B cell (primary cell): Measurements from ENCODE around the gene LYZ. TPM values are rescaled to one million over a fixed set of nuclear protein-coding genes. Genes with fewer than 3 reads are reported as not detected.

Source experiments
- ATAC-seq: fragments of 200-7000 bp; cut with Tn5 transposase; one replicate; pipeline ENCODE4 v1.10.0; 2021; ENCODE audit warnings: low read depth, mild to moderate bottlenecking, moderate number of reproducible peaks, moderate library complexity
- CTCF ChIA-PET: fragments of 350-600 bp; sonication (Branson Sonifier 250); formaldehyde crosslinking; loops from one replicate; lab custom pipeline; 2021; ENCODE audit warnings: antibody characterized with exemption, inconsistent platforms; lab: Charles Lee
- POLR2A ChIA-PET: fragments of 350-600 bp; sonication (Branson Sonifier 250); formaldehyde crosslinking; loops from one replicate; lab custom pipeline; 2021; ENCODE audit warnings: antibody characterized with exemption; lab: Charles Lee
- DNase-seq: peaks from one replicate; pipeline ENCODE4 v3.0.0; 2013
- H2AFZ ChIP-seq: 2 replicates; pipeline ENCODE4 v1.6.1; 2012; ENCODE audit warnings: mild to moderate bottlenecking, low read depth, low read length; ENCODE audit not compliant: insufficient read depth, poor library complexity, severe bottlenecking
- H3K27ac ChIP-seq, 2 donors: 1 replicate in 1 of 2; 2 replicates in 1 of 2; pipeline ENCODE4 v1.5.1; 2012 to 2013; ENCODE audit warnings: low read length in 2 of 2, mild to moderate bottlenecking in 2 of 2, moderate library complexity in 1 of 2
- H3K27me3 ChIP-seq, 4 experiments: fragments of 200-600 bp in 1 of 4; sonication (generic) in 1 of 4; replicated peaks in 1 of 4; 1 replicate in 2 of 4; 2 replicates in 2 of 4; pipeline versions ENCODE4 v1.6.1 to v1.7.0; 2013 to 2016; ENCODE audit warnings: low read length in 3 of 4, mild to moderate bottlenecking in 2 of 4, mixed read lengths in 1 of 4, moderate library complexity in 1 of 4; ENCODE audit not compliant: insufficient read depth in 4 of 4, control insufficient read depth in 3 of 4; ENCODE audit errors: control extremely low read depth in 1 of 4
- H3K36me3 ChIP-seq, 2 experiments: replicated peaks in 1 of 2; 1 replicate in 1 of 2; 2 replicates in 1 of 2; pipeline versions ENCODE4 v1.6.1 to v1.7.1; 2013; ENCODE audit warnings: low read length in 1 of 2; ENCODE audit not compliant: insufficient read depth in 2 of 2, control insufficient read depth in 1 of 2; ENCODE audit errors: control extremely low read depth in 1 of 2, extremely low read depth in 1 of 2
- H3K4me1 ChIP-seq, 2 donors: fragments of 200-600 bp in 1 of 2; sonication (generic) in 1 of 2; 1 replicate in 1 of 2; 2 replicates in 1 of 2; pipeline versions ENCODE4 v1.5.1 to v1.6.1; 2013 to 2017; ENCODE audit warnings: low read length in 2 of 2; ENCODE audit not compliant: control insufficient read depth in 2 of 2, insufficient read depth in 2 of 2
- H3K4me2 ChIP-seq: replicated peaks from 2 replicates; pipeline ENCODE3; 2012; ENCODE audit warnings: mild to moderate bottlenecking, low read depth, low read length; ENCODE audit not compliant: poor library complexity, severe bottlenecking
- H3K4me3 ChIP-seq, 5 experiments: fragments of 200-600 bp in 1 of 5; sonication (generic) in 1 of 5; 1 replicate in 3 of 5; 2 replicates in 2 of 5; pipeline versions ENCODE4 v1.5.1 to v1.7.0; 2011 to 2016; ENCODE audit warnings: low read length in 4 of 5, mild to moderate bottlenecking in 4 of 5, low read depth in 2 of 5, control low read depth in 1 of 5, moderate library complexity in 1 of 5; ENCODE audit not compliant: insufficient read depth in 1 of 5; ENCODE audit errors: control extremely low read depth in 1 of 5, extremely low read depth in 1 of 5
- H3K79me2 ChIP-seq: fragments of 200-600 bp; sonication (generic); one replicate; pipeline ENCODE4 v1.6.0; 2016; ENCODE audit warnings: low read length; ENCODE audit not compliant: control insufficient read depth, insufficient read depth
- H3K9ac ChIP-seq: fragments of 200-600 bp; sonication (generic); 2 replicates; pipeline ENCODE4 v1.6.1; 2017; ENCODE audit warnings: mild to moderate bottlenecking, low read length, moderate library complexity
- H3K9me3 ChIP-seq, 3 donors: one replicate each; pipeline versions ENCODE4 v1.6.1 to v1.7.1; 2013; ENCODE audit warnings: low read length in 2 of 3; ENCODE audit not compliant: control insufficient read depth in 2 of 3, insufficient read depth in 1 of 3; ENCODE audit errors: control extremely low read depth in 1 of 3
- H4K20me1 ChIP-seq: 2 replicates; pipeline ENCODE4 v1.6.0; 2012; ENCODE audit warnings: mild to moderate bottlenecking, low read length; ENCODE audit not compliant: insufficient read depth, control insufficient read depth, poor library complexity, severe bottlenecking
- H3K27ac Mint-ChIP-seq: one replicate; pipeline ENCODE4 v1.8.0; 2021; ENCODE audit warnings: mixed read lengths
- H3K27me3 Mint-ChIP-seq: one replicate; pipeline ENCODE4 v1.8.0; 2021; ENCODE audit warnings: mixed read lengths
- H3K4me1 Mint-ChIP-seq: one replicate; pipeline ENCODE4 v1.8.0; 2021; ENCODE audit warnings: mixed read lengths
- H3K4me3 Mint-ChIP-seq: one replicate; pipeline ENCODE4 v1.8.0; 2021; ENCODE audit warnings: mixed read lengths
- H3K9me3 Mint-ChIP-seq: one replicate; pipeline ENCODE4 v1.8.0; 2022; ENCODE audit warnings: mixed read lengths; ENCODE audit not compliant: insufficient read depth
- CTCF ChIP-seq: fragments of 200-600 bp; IDR thresholded peaks from one replicate; pipeline ENCODE4 v1.8.0; 2022; ENCODE audit warnings: antibody characterized with exemption, mild to moderate bottlenecking
- EZH2 ChIP-seq: IDR thresholded peaks from 2 replicates; pipeline ENCODE4 v1.6.1; 2012; ENCODE audit warnings: borderline replicate concordance, low read depth, mild to moderate bottlenecking, moderate library complexity, low read length; ENCODE audit not compliant: insufficient read depth, poor library complexity, severe bottlenecking
- WGBS: methylation state at CpG from one replicate; pipeline ENCODE4 v1.1.5; 2013; ENCODE audit warnings: missing lambda C conversion rate; ENCODE audit not compliant: insufficient coverage; 5-methylcytosine and 5-hydroxymethylcytosine counted together
- intact Hi-C: fragments of 100-400 bp; cut with micrococcal nuclease; formaldehyde crosslinking; loops from one replicate; pipeline ENCODE4 v1.10.0; 2022
- polyA plus RNA-seq: library from polyadenylated mRNA; depleted of rRNA; stranded (reverse); fragments of >200 nt; gene quantifications from 2 replicates; pipeline ENCODE4 v1.2.3, GENCODE V29; 2012
- total RNA-seq, 2 donors: library from RNA; stranded (reverse); fragments of 120-200 nt in 1 of 2; gene quantifications; 1 replicate in 1 of 2; 2 replicates in 1 of 2; pipeline versions ENCODE4 v1.2.3 to v1.2.4, GENCODE V29; 2013 to 2022

The LYZ gene
- total and polyA plus RNA-seq, 2 donors (not counting 1 experiment from before 2014, with no cell fraction given), result 8.5 to 22.7 TPM

- Histone ChIP-seq H3K27ac (no peak overlapping the region), H4K20me1 (no peaks in the 10 kb centered on the region), H3K9me3 (peaks cover 0 to 6% (median 4%) of the 10 kb centered on the region in 3 donors), H3K9ac (no peak overlapping the region), H3K4me3 (no peak overlapping the region), H3K79me2 (no peaks in the 10 kb centered on the region), H3K27me3 (no peaks in the 10 kb centered on the region), H3K4me2 (no peak overlapping the region), H3K36me3 (peaks cover 3 to 9% of the 10 kb centered on the region in 2 experiments), H3K4me1 (no peaks in the 10 kb centered on the region), H2AFZ (no peak overlapping the region)
- WGBS, result no CpG with 5 or more reads among the region's 3 CpGs
- intact Hi-C loops, result no loop called here
- no peaks in the 10 kb centered on the region for H3K9me3 Mint-ChIP-seq
- CTCF ChIA-PET, result no interaction called here
- H3K4me3 Mint-ChIP-seq, result no peak overlapping the region
- POLR2A ChIA-PET, result no interaction called here
- no peaks in the 10 kb centered on the region for H3K27me3 Mint-ChIP-seq
- TF ChIP-seq CTCF (no peak), EZH2 (no peak)
- no peak for DNase-seq
- ATAC-seq, result no peak
- H3K27ac Mint-ChIP-seq, result no peak overlapping the region
- no peaks in the 10 kb centered on the region for H3K4me1 Mint-ChIP-seq
These were observed 48.8 kb downstream of the LYZ start for GRCh38 chr12:69396963-69397362.

GRCh38 chr12:69397978-69398377 lies 49.8 kb downstream of the LYZ start:
- DNase-seq (no peak), ATAC-seq (no peak)
- Histone ChIP-seq H3K27ac (no peak overlapping the region), H2AFZ (no peak overlapping the region), H3K36me3 (peaks cover 3 to 5% of the 10 kb centered on the region in 2 experiments), H3K9me3 (peaks cover 0 to 6% (median 4%) of the 10 kb centered on the region in 3 donors), H3K4me2 (no peak overlapping the region), H3K27me3 (no peaks in the 10 kb centered on the region), H3K79me2 (no peaks in the 10 kb centered on the region), H4K20me1 (no peaks in the 10 kb centered on the region), H3K4me1 (no peaks in the 10 kb centered on the region), H3K4me3 (no peak overlapping the region), H3K9ac (no peak overlapping the region)
- no CpG with 5 or more reads among the region's 3 CpGs for WGBS
- no peaks in the 10 kb centered on the region for H3K9me3 Mint-ChIP-seq
- intact Hi-C loops, result no loop called here
- H3K27me3 Mint-ChIP-seq, result no peaks in the 10 kb centered on the region
- H3K4me1 Mint-ChIP-seq, result no peaks in the 10 kb centered on the region
- H3K4me3 Mint-ChIP-seq, result no peak overlapping the region
- ChIA-PET CTCF (no interaction called here), POLR2A (interaction anchor here (0.6 kb wide), 1 partner anchor 349 kb away, joined by 3 read pairs; no protein-coding TSS in a partner anchor)
- TF ChIP-seq CTCF (no peak), EZH2 (no peak)
- no peak overlapping the region for H3K27ac Mint-ChIP-seq
